Stimulated activated CD4-positive, alpha-beta T cell treated with anti-CD3 and anti-CD28 coated beads, Interleukin-2, amount 100 ng/mL, for 48 hours (primary cell): ENCODE measurements around the gene REEP6.
"Not testable (repeated sequence)": the region's sequence is repeated elsewhere in the genome, so short reads cannot be mapped to it uniquely, and the experiment has no call there.

Source experiments
- DNase-seq, 2 donors: peaks; one replicate each; pipeline ENCODE4 v3.0.0-alpha.2; 2020

The REEP6 gene

DNA sequence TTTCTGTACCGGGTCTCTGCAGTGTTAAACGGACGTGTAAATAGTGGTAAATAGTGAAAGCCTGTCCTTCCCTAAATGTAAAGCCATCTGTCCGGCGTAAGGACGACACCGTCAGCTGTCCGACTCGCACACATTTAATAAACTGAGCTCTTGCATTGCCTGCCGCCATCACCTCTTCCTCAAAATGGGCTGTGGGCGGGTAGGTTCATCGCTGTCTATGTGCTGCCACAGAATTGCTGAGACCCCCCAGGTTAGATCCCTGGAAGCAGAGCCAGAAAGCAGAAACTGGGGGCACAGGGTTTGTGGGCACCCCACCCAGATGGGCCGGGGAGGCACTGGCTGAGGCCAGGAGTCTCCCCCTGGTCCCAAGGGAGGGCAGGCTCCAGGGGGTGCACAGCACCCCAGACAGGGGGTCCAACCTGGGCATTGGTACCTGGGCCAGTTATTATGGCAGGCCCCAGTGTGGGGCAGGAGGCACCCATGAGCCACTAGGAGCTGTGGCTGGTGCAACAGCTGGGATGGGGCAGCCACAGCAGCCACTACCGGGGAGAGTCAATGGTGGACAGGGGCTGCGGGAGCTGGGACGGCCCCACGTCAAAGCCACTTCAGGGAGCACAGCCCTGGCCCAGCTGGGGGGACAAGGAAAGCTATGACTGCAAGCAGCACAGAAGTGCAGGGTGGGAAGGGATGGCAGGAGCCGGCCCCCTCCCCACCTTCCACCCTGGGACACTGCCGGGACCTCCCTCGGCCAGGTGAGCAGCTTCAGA lies 17.7 kb upstream of the REEP6 start:
- DNase-seq = no peak

DNA sequence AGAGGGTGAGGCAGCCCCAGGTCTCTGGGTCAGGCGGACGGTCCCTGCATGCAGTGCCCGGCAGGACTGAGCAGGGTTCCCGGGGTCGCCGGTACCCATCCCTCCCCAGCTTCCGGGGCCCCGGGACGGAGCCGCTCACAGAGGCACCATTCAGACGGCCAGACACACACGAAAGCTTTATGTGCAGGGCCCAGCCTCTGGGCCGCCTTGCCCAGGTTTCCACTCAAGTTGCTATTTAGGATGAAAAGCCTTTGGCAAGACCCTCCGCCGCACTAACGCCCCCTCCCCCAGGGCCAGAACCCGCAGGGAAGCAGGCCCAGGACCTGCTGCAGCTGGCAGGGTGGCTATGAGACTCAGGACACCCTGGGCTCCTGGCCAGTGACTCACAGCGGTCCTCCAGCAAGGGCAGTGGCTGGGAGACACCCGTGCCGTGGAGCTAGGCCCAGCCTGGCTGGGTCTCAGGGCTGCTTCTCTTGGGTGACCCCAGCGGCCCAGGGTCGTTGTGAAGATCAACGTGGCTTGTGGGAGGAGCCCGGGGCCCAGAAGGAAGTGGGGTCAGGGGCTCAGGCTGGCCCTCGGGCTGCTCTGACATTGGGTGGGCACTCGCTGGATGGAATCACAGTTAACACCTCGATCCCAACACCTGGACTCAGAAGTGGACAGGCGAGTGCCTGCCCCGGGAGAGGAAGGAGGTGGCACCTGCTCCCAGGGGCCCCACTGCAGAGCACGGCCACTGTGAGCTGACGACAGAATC lies 16.8 kb upstream of the REEP6 start:
- no peak for DNase-seq

DNA sequence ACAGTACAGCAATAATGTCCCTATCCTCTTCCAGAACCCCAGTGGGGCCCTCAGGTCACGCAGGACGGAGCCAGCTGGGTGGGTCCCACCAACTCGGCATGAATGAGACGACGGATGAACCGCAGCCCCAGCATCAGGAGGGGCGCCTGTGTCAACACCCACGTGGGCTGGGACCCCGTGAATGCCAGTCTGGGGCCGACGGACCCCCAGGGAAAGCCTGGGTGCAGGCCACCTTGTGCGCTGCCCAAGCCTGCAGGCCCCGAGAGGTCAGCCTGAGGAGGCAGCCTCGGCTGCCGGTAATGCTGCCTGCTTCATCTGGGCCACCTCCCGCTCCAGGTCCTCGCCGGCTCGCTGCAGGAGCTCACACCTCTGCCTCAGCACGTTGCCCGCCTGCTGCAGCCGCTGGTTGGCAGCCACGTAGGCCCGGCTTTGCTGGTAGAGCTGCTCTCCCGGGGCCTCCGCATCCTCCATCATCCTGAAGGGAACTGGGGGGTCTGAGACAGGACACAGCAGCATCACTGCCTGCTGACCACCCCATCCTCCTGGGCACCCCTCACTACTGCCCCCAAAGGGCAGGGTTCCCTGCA lies 16.1 kb upstream of the REEP6 start:
- DNase-seq = no peak

DNA sequence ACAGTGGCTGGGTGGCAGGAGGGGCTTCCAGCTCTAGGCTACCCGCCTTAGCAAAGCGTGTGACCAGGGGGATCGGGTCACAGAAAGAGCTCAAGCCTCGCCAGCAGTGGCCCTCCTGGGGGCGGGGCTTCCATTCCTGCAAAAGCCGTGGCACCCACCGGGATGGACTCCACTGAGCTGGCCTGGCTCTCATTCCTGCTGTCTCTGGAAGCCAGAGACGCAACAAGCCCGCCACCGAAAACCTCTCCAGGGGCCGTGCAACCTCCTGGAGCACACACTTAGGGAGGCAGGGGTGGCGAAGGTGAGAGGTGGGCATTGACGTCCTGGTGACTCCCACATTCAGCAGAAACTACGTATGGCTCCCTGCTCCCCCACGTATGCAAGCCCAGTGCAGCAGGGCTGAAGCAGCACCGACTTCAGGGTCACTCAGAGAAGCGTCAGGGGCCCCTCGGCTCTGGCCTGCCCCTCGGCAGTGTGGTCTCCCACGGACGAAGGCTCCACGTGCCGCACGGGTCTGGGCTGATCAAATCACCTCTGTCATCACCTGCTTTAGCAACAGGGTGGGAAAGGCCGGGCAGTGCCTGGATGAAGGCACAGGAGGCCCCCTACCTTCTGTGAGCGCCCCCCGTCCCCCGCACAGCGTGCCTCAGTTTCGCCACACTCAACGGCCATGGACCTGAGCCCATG lies 15.1 kb upstream of the REEP6 start:
- DNase-seq = no peak

DNA sequence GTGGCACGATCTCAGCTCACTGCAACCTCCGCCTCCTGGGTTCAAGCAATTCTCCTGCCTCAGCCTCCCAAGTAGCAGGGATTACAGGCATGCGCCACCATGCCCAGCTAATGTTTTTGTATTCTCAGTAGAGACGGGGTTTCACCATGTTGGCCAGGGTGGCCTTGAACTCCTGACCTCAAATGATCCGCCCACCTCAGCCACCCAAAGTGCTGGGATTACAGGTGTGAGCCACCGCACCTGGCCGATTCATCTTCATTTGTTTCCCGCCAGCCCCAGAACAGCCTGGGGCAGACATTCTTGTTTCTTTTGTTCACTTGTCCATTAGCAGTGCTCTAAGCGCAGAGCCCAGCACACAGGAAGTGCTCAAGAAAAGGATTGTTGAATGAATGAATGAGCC lies 13.9 kb upstream of the REEP6 start:
- DNase-seq = not testable (repeated sequence)

DNA sequence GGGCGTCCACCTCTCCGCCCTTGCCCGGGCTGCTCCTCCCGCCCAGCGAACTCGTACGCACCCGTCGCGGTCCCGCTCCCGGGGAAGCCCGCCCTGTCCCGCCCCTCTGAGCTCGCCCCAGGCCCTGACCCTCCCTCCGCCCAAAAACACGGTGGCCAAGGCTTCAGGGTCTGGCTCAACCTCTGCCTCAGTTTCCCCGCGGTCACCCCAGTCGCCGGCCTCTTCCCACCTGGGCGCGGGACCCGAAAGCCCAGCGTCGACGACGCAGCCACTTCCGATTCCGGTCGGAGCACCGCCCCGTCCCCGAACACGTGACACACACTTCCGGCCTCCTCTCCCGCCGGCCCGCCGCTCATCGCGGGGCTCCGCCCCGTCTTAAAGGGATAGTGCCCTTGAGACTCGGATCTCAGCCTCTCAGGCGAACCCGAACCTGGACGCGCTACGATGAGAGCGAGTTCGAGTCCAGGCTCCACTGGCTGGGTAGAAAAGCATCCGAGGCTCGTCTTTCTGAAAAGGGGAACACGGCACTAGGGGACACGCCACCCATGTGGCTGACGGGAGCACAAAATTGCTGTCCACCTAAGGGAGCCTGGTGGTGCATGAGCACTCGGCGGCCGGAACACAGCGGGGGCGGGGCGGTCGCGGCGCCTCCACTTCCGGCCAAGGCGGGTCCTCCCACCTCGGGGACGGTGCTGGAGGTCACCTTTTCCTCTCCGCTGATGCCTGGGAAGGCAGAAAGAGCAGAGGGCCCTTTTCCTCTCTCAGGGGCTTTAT lies 11.9 kb upstream of the REEP6 start, which contains the start of gene C19orf25:
Gene C19orf25, minus strand, starts transcription at position 282 of the 774 bp plus-strand sequence. CDS start 312 bp downstream, outside the sequence.
- DNase-seq = peak; percentile 88 to 91

DNA sequence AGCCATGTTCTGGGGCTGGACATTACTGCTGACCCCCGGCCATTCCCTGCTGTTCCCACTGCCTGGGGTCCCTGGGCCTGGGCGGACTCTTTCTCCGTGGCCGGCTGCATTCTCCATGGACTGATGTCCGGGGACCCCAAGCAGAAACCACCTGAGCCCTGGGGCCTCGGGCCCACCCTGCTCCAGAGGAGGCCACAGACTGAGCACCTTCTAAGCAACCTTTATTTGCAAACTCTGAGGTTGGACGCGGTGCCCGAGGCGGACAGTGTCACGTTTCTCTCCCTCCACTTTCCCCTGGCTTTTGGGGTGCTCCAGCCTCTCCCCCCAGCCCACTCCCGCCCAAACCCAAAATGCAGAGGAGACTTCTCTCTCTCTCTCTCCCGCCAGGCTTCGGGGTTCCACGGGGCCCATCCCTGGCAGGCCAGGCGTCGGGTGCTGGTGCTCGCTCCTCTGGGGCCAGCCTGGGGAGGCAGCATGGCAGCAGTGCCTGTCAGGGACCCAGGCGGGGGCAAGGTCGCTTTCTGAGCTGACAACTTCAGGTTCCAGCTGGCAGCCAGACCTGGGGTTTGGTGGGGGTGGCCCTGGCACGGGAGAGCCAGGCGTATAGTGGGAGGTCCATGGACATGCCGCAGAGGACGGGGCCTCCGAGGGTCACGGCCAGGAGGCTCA lies 9.6 kb upstream of the REEP6 start:
- no peak for DNase-seq

DNA sequence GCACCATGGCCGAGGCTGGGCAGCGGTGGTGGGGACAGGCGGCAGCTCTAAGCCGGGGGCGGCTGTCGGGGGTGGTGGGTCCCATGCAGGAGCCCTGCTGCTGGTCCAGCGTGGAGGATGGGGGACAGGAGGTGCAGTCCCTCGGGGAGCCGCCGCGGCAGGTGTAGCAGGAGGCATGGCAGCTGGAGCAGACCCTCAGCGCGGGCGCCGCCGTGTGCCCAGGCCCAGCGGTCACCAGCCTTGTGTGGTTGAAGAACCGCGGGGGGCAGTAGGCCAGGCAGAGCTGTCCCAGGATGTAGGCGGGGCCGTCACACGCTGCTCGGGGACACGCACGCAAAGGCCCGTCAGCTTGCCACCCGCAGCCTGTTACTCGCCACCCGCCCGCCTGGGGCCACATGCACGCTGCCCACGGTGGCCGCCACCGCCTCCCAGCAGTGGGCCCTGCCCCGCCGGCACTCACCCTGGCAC lies 9.1 kb upstream of the REEP6 start:
- DNase-seq = no peak

DNA sequence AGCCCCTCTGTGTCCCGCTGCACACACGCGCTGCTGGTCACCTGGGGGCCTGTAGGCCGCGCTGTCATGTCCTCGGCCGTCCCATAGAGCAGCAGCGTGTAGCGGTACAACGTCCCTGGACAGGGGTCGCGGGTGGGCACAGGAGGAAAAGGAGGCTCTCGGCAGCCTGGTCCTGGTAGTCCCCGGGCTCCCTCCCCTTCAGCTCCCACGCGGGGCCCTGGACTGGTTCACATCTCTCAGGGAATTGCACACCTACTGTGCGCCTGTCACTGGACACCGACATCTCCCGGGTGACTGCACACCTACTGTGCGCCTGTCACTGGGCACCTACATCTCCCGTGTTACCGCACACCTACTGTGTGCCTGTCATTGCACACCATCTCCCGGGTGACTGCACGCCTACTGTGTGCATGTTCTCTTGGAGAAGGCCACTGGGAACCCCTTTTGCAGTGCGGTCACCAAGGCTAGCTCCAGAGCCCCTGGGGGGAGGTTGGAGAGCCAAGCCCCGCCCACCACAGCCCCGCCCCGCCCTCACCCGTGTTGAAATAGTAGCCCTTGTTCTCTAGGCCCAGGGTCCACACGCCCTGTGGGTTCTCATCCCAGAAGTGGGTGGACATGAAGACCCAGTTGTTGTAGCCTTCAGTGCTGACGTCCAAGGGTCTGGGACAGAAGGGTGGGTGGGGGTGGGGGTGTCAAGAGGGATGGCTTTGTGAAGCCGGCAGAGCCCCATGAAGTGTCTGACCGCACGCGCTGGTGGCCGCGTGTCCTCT lies 8.4 kb upstream of the REEP6 start:
- no peak for DNase-seq

DNA sequence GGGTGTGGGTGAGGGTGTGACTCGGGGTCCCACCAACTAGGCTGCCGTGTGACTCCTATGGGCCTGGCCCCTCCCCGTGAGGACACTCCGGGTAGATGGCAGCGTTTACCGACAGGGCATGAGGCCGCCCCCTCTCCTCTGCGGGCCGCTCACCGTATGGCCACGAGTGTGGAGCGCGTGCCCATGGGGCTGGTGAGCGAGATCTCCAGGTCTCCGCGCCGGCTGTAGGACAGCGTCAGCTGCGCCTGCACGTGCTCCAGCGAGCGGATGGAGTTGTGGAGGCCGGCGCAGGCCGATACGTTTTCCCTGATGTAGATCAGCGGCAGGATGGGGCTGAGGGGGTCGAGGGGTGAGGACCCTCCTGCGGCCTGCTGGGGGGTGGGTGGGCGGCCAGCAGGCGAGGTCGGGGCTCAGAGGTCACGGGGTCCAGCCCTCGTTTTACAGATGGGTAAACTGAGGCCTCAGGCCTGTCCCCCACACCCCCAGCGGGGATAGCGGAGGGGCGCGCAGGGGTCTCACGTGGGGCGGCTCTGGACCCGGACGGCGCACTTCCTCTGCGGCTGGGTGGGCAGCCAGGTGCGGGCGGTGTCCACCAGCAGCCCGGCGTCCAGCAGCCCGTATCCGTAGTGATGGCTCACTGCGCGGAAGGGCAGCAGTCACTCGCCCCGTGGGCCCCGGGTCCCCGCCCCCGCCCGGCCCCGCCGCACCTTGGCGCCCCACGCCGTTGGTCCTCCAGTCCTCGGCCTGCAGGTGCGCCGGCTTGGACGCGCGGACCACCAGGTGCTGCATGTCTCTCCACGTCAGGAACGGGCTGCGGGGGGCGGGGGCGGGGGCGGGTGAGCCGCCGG lies 7.6 kb upstream of the REEP6 start:
- no peak for DNase-seq

DNA sequence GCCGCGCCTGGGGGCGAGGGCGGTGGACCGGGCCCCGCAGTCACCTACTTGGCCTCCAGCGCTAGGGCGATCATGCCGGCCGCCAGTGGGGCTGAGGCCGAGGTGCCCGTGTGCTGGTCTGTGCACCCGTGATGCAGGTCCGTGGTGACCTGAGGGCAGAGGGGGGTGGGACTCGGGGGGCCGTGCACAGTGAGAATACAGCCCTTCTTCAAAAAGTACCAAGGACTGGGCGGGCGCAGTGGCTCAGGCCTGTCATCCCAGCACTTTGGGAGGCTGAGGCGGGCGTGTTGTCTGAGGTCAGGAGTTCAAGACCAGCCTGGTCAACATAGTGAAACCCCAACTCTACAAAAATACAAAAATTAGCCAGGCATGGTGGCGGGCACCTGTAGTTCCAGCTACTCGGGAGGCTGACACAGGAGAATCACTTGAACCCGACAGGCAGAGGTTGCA lies 7.0 kb upstream of the REEP6 start:
- no peak for DNase-seq

DNA sequence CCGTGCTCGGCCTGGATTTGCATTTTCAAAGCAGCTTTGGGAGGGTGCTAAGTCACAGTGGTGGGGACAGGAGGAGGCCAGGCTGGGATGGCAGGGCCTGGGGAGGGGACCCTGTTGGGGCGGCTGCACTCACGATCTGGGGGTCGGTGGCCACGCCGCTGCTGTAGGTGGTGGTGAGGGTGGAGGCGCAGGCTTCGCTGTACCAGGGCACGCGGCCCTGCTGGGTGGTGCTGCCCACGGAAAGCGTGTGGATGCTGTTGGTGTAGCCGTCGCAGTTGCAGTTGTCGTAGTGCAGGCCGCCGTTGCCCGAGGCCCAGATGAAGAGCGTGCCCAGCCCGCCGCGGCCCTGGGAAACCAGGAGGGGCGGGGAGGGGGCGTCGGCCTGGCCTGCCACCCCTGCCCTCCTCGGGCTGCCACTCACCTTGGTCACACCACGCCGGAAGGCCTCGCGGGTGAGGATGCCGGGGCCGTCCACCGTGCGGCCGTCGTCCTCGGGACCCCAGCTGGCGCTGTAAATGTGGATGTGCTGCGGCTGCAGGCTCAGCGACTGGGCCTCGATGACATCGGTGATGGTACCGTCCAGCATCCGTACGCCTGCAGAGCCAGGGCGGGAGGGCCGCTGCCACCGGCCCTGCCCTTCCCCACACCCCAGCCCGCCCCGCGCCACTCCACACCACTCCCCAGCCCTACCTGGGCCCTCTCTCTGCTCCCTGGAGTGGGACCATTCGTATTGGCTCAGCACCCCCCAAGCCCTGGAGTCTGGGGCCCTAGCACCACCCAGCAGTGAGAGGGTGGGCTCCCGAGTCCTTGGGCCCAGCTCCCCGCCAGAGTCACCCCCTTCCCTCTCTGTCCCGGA lies 4.0 kb upstream of the REEP6 start:
- DNase-seq = no peak

DNA sequence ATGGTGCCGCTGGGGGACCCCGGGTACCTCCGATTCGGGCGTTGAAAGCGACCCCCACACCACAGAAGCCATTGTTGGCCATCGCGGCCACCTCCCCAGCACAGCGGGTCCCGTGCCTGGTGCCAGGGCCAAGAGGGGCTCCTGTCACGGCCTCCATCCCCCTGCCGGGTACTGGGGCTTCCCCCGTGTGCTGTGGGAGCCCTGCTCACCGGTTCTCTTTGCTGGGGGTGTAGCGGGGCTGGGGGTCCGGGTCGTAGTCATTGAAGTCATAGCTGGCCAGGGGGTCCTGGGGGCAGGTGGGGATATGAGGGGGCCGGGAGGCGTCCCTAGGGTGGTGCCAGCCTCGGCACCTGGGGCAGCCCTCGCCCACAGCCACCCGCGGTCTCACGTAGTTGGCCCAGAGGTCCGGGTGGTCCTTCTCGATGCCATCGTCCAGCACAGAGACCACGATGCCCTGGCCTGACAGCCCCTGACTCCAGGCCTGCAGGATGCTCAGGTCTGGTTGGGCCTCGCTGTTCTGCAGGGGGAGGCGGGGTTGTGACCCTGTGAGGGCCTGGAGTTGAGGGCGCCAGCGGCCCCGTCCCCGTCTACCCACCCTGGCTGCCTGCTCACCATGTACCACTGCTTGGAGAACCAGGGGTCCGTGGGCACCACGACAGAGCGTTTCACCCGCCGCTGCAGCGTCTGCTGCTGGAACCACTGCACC lies 3.3 kb upstream of the REEP6 start:
- no peak for DNase-seq

DNA sequence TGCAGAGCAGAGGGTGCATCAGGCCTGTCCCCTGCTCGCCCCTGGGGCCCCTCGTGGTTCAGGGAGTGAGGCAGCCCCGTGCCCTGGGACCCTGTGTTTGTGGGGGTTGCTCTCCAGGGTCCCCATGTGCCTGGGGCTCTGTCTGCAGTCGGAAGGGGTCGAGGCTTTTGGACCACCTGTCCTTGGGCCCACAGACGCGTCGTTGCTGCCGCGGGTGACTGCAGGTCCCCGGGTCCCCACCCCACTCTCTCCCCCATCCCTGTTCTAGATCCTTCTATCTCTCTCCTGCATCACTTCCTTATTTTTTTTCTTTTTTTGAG lies 2.7 kb upstream of the REEP6 start:
- DNase-seq = no peak

DNA sequence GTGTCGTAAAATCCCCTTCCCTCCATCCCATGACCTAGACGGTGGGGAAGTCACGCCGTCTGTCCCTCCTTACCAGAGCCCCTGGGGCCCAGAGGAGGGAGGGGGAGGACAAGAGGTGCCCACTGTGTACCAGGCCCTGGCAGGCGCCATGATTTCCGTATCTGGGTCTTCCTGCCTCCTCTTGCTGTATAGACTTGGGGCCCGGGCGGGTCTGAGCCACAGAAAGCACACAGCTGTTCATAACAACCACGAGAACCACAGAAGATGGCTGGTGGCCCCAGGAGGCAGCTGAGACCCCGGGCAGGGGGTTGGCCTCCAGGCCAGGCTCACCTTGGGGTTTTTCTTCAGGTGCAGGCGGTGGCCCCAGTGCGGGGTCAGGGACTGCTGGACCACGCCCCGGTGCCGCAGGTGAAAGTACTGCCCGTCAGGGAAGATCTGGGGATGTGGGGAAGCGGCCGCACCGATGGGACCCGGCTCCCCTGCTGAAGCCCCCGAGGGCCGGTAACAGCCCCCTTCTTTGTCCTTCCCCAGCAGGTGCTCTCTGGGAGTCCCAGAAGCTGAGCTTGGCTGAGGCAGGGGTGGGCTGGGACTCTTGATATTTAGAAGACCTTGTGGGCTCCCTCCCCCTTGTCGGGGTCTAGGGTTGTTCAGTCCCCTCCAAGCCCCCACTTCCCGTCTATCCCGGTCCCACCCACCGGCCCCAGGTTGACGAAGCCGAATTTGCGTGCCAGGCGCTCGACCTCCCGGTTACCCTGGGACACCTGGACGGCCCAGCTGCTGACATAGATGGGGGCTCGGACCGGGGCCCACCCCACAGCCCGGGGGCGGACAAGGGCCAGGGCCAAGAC lies 1.3 kb upstream of the REEP6 start:
- no peak for DNase-seq

DNA sequence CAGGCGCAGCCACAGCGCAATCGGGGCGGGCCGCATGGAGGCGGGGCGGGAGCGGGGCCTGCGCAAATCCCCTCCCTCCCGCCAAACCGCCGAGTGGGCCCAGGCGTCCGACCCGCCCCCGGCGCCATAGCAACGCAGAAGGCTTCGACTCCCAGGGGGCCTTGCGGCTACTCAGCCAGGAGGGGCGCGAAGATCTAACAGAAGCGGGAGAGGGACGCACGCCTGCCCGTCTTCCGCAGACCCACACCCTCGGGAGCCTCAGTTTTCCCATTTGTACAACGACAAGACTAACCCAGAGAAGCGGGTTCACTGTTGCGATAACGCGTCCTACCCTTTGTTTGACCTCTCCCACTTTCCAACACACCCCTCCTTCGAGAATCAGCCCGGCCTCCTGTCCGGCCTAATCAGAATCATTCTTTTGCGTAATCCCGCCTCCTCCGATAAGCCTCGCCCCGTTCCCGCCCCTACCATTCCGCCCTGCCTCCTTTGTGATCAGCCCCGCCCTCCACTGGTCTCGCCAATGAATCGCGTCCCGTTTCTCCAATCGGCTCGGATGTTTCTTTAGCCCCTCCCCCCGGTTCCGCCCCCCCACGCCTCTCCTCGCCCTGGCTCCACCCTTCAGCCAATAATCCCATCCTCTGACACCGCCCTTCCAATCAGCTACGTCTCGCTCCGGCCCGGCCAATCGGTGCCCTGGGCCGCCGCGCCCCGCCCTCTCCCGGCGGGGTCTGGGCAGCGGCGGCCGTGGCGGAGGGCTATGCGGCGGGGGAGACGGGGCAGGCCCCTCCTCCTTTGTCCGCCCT lies 469 bp upstream of the REEP6 start, which contains the start of gene PCSK4:
Gene PCSK4, minus strand, starts transcription at position 40 of the 803 bp plus-strand sequence. Its CDS starts 4 bp downstream, at position 36.
- DNase-seq = peak; percentile 94 to 96

DNA sequence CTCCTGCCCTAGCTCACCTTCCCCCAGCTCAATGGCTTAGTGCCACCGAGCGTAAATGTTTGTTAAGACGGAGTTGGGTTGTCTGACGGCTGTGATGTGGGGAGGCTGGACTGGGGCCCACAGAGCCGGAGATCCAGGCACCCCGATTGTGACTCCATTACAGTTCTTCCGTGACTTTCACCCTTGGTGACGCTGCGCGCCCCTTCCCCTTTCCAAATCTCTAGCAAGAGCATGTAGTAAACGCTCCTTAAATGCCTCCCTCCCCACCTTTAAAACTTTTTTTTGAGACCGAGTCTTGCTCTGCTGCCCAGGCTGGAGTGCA lies 829 bp downstream of the REEP6 start:
- DNase-seq = no peak
